ENCODE measurements around the gene SS18.
"Not testable (repeated sequence)": the region's sequence is repeated elsewhere in the genome, so short reads cannot be mapped to it uniquely, and the experiment has no call there.

Gene SS18, protein sequence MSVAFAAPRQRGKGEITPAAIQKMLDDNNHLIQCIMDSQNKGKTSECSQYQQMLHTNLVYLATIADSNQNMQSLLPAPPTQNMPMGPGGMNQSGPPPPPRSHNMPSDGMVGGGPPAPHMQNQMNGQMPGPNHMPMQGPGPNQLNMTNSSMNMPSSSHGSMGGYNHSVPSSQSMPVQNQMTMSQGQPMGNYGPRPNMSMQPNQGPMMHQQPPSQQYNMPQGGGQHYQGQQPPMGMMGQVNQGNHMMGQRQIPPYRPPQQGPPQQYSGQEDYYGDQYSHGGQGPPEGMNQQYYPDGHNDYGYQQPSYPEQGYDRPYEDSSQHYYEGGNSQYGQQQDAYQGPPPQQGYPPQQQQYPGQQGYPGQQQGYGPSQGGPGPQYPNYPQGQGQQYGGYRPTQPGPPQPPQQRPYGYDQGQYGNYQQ

DNA sequence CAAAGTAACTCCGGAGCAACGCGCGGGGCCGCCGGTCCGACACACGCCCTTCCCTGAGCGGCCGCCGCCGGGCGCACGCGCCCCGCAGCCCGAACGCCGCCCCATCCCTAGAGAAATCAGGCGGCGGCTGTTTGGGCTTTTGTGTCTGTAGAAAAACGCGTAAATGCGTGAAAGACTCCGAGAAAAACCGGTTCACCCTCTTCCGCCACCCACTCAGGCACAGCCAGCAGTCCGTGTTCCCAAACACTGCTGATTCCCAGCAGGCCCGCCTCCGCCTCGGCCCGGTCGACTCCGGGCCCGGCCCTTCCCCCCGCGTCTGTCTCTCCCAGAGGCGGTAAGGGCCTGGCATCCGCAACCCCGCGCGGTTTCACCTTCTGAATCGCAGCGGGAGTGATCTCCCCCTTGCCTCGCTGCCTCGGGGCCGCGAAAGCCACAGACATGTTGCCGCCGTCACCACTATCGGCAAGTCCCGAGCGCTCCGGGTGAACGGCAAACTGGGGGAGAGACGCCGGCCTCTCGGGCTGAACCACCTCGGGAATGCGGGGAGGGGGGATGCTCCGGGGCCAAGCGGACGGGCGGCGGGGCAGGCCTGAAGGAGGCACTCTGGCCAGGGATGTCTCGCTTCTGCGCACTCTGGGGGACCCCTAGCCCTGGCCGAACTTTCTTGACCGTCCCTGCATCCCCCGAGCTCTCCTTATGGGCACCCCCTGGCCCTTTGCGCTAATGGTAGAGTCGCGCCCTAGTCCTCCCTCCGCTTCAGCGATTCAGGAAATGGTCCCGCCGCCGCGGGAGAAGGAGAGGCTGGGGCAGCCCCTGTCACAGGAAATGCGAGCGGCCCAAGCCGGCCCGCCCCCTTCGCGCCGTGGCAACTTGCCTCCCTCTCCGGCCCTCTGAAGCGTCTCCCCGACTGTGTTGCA, at the start of gene SS18:
Gene SS18 (minus strand): TSS at position 484 of the 917 bp plus-strand sequence. CDS start 44 bp downstream, at position 440.
- in situ Hi-C loops (cut with MboI; ENCODE audit: low sequenced_read_pairs): no loop called here
- Histone ChIP-seq H3K36me3 (replicated peaks) (peaks cover 11% of the 10 kb centered on the region), H3K4me1 (peaks cover 20% of the 10 kb centered on the region), H3K27me3 (ENCODE audit: low read depth) (no peaks in the 10 kb centered on the region), H3K4me3 (peak within 1 kb of the TSS; percentile 99), H3K9me3 (no peaks in the 10 kb centered on the region)
- peak; percentile 88 to 94 for DNase-seq (ENCODE audit: low spot score in 2 of 2)

DNA sequence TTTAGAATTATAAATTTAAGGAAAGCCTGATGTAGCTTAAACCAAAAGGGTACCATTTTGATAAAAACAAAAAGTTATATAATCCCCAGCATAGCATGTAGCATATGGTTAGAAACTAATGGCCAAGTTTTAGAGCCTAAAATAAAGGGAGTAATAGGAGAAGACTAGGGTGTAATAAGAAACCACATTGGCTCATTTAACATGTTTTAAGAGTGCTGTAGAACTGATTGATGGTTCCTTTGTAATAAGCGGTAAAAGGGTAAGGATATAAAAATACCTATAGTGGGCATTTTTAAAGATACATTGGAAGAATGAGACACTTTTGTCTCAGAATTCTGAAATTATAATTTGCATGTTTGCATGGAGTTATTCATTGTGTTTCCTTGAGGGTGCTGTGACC, 45.1 kb upstream of the SS18 start:
- Histone ChIP-seq H3K4me3 (no peak overlapping the region), H3K36me3 (replicated peaks) (no peaks in the 10 kb centered on the region), H3K9me3 (no peaks in the 10 kb centered on the region), H3K27me3 (ENCODE audit: low read depth) (no peaks in the 10 kb centered on the region), H3K4me1 (no peaks in the 10 kb centered on the region)
- in situ Hi-C loops (cut with MboI; ENCODE audit: low sequenced_read_pairs): no loop called here
- no peak for DNase-seq (ENCODE audit: low spot score in 2 of 2)

DNA sequence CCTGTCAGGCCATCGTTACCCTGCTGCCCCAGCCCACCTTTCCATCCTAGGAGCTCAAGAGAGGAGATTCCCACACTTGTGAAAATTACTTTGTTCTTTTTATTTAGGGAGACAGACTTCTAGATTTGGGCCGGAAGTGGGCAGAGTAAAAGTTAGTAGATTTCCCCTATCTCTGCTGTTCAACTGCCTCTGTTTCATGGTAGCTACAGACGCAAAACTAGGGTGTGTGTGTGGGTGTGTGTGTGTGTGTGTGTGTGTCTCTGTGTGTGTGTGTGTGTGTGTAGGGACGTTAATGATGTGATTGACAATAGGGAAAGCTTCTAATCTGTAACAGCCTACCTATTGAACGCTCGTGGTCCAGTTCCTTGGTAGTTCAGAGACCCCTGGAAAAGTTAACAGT, 43.7 kb upstream of the SS18 start:
- DNase-seq (ENCODE audit: low spot score in 2 of 2): no peak
- no peaks in the 10 kb centered on the region for H3K27me3 ChIP-seq (ENCODE audit: low read depth)
- H3K36me3 ChIP-seq (replicated peaks): no peaks in the 10 kb centered on the region
- in situ Hi-C loops (cut with MboI; ENCODE audit: low sequenced_read_pairs): no loop called here
- H3K9me3 ChIP-seq: no peaks in the 10 kb centered on the region
- no peaks in the 10 kb centered on the region for H3K4me1 ChIP-seq
- H3K4me3 ChIP-seq: no peak overlapping the region

DNA sequence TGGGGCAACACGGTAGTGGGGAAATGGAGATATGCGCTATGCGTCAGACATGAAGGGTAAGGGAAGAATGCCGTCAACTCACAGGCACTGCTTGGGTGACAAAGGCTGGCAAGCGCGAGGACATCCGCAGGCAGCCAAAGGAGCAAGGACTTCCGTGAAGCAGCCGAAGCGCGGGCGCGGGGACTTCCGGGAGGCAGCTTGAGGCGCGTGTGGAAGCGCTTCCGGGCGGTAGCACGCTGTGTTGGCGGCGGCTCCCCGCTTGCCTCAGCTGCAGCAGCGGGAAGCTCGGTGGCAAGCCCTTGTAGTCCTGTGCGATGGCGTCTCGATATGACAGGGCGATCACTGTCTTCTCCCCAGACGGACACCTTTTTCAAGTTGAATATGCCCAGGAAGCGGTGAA, 43.2 kb upstream of the SS18 start, which contains the start of gene PSMA8:
Gene PSMA8 (plus strand): TSS at position 218 of the 400 bp plus-strand sequence. CDS start 97 bp downstream, at position 315.
- Histone ChIP-seq H3K9me3 (no peaks in the 10 kb centered on the region), H3K4me3 (no peak within 1 kb of the TSS), H3K4me1 (no peaks in the 10 kb centered on the region), H3K36me3 (replicated peaks) (no peaks in the 10 kb centered on the region), H3K27me3 (ENCODE audit: low read depth) (no peaks in the 10 kb centered on the region)
- in situ Hi-C loops (cut with MboI; ENCODE audit: low sequenced_read_pairs): no loop called here
- no peak for DNase-seq (ENCODE audit: low spot score in 2 of 2)

DNA sequence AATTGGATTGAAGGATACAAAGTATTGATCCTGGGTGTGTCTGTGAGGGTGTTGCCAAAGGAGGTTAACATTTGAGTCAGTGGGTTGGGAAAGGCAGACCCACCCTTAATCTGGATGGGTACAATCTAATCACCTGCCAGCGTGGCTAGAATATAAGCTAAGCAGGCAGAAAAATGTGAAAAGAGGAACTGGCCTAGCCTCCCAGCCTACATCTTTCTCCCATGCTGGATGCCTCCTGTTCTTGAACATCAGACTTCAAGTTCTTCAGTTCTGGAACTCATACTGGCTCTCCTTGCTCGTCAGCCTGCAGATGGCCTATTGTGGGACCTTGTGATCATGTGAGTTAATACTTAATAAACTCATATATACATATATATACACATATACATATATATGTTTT, 37.8 kb upstream of the SS18 start:
- H3K4me3 ChIP-seq; DNase-seq (ENCODE audit: low spot score in 2 of 2); H3K36me3 ChIP-seq (replicated peaks); H3K9me3 ChIP-seq; H3K27me3 ChIP-seq (ENCODE audit: low read depth); H3K4me1 ChIP-seq; in situ Hi-C loops (cut with MboI; ENCODE audit: low sequenced_read_pairs): not testable (repeated sequence)

DNA sequence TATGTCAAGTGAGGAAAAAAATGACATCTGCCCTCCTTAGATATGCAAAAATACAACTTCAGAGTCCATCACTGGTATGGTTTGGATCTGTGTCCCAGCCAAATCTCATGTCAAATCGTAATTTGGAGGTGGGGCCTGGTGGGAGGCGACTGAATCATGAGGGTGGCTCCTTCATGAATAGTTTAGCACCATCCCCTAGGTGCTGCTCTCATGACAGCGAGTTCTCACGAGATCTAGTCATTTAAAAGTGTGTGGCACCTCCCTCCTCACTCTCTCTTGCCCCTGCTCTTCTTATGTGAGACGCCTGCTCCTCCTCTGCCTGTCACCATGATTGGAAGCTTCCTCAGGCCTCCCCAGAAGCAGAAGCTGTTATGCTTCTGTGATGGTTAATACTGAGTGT, 37.4 kb upstream of the SS18 start:
- H3K36me3 ChIP-seq (replicated peaks): no peaks in the 10 kb centered on the region
- H3K9me3 ChIP-seq: no peaks in the 10 kb centered on the region
- no peaks in the 10 kb centered on the region for H3K4me1 ChIP-seq
- H3K27me3 ChIP-seq (ENCODE audit: low read depth): no peaks in the 10 kb centered on the region
- H3K4me3 ChIP-seq: no peak overlapping the region
- DNase-seq (ENCODE audit: low spot score in 2 of 2): no peak
- in situ Hi-C loops (cut with MboI; ENCODE audit: low sequenced_read_pairs): no loop called here

DNA sequence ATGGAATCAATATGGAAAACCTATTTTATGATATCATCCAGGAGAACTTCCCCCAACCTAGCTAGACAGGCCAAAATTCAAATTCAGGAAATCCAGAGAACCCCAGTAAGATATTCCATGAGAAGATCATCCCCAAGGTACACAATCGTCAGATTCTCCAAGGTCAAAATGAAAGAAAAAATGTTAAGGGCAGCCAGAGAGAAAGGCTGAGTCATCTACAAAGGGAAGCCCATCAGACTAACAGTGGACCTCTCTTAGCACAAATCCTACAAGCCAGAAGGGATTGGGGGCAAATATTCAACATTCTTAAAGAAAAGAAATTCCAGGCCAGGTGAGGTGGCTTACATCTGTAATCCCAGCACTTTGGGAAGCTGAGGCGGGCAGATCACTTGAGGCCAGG, 31.6 kb upstream of the SS18 start:
- H3K4me3 ChIP-seq; H3K36me3 ChIP-seq (replicated peaks); H3K9me3 ChIP-seq; DNase-seq (ENCODE audit: low spot score in 2 of 2); H3K4me1 ChIP-seq; in situ Hi-C loops (cut with MboI; ENCODE audit: low sequenced_read_pairs); H3K27me3 ChIP-seq (ENCODE audit: low read depth): not testable (repeated sequence)

DNA sequence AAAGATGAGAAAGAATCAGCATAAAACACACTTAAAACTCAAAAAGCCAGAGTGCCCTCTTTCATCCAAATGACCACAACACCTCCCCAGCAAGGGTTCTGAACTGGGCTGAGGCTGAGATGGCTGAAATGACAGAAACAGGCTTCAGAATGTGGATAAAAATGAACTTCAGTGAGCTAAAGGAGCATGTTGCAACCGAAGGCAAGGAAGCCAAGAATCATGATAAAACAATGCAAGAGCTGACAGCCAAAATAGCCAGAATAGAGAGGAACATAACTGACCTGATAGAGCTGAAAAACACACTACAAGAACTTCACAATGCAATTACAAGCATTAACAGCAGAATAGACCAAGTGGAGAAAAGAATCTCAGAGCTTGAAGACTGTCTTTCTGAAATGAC, 31.1 kb upstream of the SS18 start:
- Histone ChIP-seq H3K4me3 (no peak overlapping the region), H3K4me1 (no peaks in the 10 kb centered on the region), H3K36me3 (replicated peaks) (no peaks in the 10 kb centered on the region), H3K9me3 (no peaks in the 10 kb centered on the region), H3K27me3 (ENCODE audit: low read depth) (no peaks in the 10 kb centered on the region)
- in situ Hi-C loops (cut with MboI; ENCODE audit: low sequenced_read_pairs): no loop called here
- no peak for DNase-seq (ENCODE audit: low spot score in 2 of 2)

DNA sequence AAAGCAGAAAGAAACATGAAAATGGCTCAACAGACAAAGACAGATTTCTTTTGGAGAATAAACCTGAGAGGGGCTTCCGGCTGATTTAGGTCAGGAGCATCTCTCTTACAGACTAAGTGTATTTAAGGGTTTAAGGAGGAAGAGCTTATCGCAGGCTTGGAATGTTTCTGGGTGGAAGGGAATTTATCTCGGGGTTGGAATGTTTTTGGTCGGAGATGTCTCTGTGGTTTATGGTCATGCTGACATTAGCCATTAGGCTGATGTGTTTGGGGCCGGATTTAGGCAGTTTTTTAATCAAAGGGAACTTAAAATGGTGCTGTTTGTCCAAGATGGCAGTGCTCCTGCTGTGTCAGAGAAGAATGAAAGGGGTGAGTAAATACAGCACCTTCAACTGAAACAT, 28.8 kb upstream of the SS18 start:
- no peaks in the 10 kb centered on the region for H3K4me1 ChIP-seq
- H3K27me3 ChIP-seq (ENCODE audit: low read depth): no peaks in the 10 kb centered on the region
- no peak for DNase-seq (ENCODE audit: low spot score in 2 of 2)
- in situ Hi-C loops (cut with MboI; ENCODE audit: low sequenced_read_pairs): no loop called here
- no peaks in the 10 kb centered on the region for H3K9me3 ChIP-seq
- H3K36me3 ChIP-seq (replicated peaks): no peaks in the 10 kb centered on the region
- no peak overlapping the region for H3K4me3 ChIP-seq

DNA sequence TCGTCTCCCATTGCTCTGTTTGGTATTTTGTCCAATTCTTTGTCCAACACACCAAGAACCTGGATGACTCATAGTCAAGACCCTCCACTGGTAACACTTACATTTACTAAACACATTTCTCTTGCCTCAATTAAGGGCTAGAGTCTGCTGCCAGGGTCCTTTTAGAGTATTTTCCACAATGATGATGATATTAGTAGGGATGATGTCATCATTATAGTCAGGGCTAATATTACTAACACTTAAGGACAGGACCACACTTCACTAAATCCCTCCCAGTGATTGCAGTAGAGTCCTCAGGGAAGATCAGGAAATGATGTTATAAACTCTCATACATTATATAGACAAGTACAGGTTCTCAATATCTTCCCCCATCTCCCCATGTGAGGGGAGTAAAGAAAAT, 13.6 kb upstream of the SS18 start:
- Histone ChIP-seq H3K9me3 (no peaks in the 10 kb centered on the region), H3K4me3 (no peak overlapping the region), H3K36me3 (replicated peaks) (no peaks in the 10 kb centered on the region), H3K4me1 (no peaks in the 10 kb centered on the region), H3K27me3 (ENCODE audit: low read depth) (no peaks in the 10 kb centered on the region)
- DNase-seq (ENCODE audit: low spot score in 2 of 2): no peak
- in situ Hi-C loops (cut with MboI; ENCODE audit: low sequenced_read_pairs): no loop called here

DNA sequence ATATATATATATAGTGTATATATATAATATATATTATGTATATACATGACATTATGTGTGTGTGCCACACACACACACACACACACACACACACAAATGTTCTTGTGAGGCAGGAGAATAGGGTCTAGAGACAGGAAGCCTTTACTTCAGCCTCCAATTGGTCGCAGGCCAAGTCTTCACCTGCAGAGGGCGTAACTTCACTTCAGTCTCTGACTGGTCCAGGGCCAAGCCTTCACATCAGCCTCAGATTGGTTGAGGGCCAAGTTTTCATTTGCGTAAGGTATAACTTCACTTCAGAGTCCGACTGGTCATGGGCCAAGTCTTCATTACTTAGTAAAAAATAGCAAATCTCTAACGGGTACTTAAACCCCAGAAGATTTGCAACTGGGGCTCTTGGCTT, 13.2 kb upstream of the SS18 start:
- Histone ChIP-seq H3K4me1 (no peaks in the 10 kb centered on the region), H3K9me3 (no peaks in the 10 kb centered on the region), H3K36me3 (replicated peaks) (no peaks in the 10 kb centered on the region), H3K4me3 (no peak overlapping the region), H3K27me3 (ENCODE audit: low read depth) (no peaks in the 10 kb centered on the region)
- in situ Hi-C loops (cut with MboI; ENCODE audit: low sequenced_read_pairs): no loop called here
- peak in 1 of 2 experiments; percentile 53 for DNase-seq (ENCODE audit: low spot score in 2 of 2)

DNA sequence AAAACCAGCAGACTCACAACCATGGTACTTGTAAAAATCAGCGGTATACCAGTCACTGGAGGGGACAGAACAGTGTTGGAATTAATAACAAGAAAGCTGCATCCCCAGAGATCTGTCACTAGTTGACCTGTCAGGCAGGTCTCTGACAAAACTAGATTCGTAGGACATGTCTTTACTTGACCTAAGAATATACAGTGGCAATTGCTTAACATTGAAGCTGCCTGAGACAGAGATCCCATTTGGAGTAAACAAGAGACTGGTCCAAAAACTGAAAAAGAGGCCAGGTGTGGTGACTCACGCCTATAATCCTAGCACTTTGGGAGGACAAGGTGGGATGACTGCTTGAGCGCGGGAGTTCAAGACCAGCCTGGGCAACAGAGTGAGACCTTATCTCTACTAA, 7.2 kb upstream of the SS18 start:
- in situ Hi-C loops (cut with MboI; ENCODE audit: low sequenced_read_pairs): no loop called here
- no peaks in the 10 kb centered on the region for H3K27me3 ChIP-seq (ENCODE audit: low read depth)
- DNase-seq (ENCODE audit: low spot score in 2 of 2): no peak
- H3K9me3 ChIP-seq: no peaks in the 10 kb centered on the region
- H3K36me3 ChIP-seq (replicated peaks): no peaks in the 10 kb centered on the region
- no peaks in the 10 kb centered on the region for H3K4me1 ChIP-seq
- no peak overlapping the region for H3K4me3 ChIP-seq

DNA sequence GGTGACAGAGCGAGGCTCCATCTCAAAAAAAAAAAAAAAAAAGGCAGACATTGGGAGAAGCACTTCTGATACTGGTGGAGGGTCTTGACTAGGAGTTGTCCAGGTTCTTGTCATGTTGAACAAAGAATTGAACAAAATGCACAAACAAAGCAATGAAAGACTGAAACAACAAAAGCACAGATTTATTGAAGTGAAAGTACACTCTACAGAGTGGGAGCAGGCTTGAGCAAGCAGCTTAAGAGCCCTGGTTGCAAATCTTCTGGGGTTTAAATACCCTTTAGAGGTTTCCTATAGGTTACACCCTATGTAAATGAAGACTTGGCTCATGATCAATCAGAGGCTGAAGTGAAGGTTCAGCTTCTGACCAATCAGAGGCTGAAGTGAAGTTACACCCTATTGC, 6.4 kb upstream of the SS18 start:
- Histone ChIP-seq H3K36me3 (replicated peaks) (no peaks in the 10 kb centered on the region), H3K9me3 (no peaks in the 10 kb centered on the region), H3K4me3 (no peak overlapping the region), H3K27me3 (ENCODE audit: low read depth) (no peaks in the 10 kb centered on the region), H3K4me1 (peaks cover 4% of the 10 kb centered on the region; the same call in 1 of the 2 replicates)
- DNase-seq (ENCODE audit: low spot score in 2 of 2): no peak
- in situ Hi-C loops (cut with MboI; ENCODE audit: low sequenced_read_pairs): no loop called here

DNA sequence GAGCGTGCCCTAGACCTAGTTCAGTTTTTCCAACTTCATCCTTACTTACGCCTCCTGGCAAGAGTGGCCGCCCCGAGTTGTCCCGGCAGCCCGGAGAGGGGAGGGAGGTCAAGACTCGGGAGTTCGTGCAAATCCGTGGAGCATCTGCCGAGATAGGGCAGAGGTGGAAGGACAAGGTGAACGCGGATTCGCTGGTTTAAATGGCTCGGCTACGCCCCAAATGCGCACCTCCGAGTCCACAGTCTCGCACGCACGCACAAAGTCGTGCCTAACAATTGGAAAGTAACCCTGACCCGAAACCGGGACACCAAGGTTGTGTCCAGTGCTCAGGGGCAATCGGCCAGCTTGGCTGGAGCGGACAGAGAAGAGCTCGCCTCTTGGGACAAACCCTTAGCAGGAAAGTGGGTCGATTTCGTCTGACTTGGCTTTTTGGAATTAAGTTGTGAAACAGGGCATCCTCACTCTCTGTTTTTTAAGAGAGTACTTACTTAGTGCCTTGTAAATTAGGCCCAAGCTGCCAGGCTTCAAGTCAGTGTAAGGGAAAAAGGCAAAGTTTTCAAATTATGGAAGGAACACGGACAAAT, 726 bp upstream of the SS18 start:
- Histone ChIP-seq H3K27me3 (ENCODE audit: low read depth) (no peaks in the 10 kb centered on the region), H3K9me3 (no peaks in the 10 kb centered on the region), H3K4me3 (peak overlapping the region; percentile 99), H3K36me3 (replicated peaks) (peaks cover 6% of the 10 kb centered on the region), H3K4me1 (peaks cover 20% of the 10 kb centered on the region)
- in situ Hi-C loops (cut with MboI; ENCODE audit: low sequenced_read_pairs): no loop called here
- DNase-seq (ENCODE audit: low spot score in 2 of 2): peak in 1 of 2 experiments; percentile 8
